WI38 (cell line): Measurements from ENCODE around the gene GC.
A peak's percentile ranks its signal among the peaks of the same experiment; 100 is the strongest.
"Not testable (repeated sequence)": the region's sequence is repeated elsewhere in the genome, so short reads cannot be mapped to it uniquely, and the experiment has no call there.

Experiments used
- H3K4me3 ChIP-seq: 2 replicates; pipeline ENCODE4 v1.5.1; 2011; ENCODE audit warnings: low read depth, mild to moderate bottlenecking, control low read depth, low read length
- TF ChIP-seq, protein P1 (sequence below): IDR thresholded peaks from 2 replicates; pipeline ENCODE4 v1.5.1; 2012; ENCODE audit warnings: low read depth, mild to moderate bottlenecking, control low read depth, low read length

GC gene

DNA sequence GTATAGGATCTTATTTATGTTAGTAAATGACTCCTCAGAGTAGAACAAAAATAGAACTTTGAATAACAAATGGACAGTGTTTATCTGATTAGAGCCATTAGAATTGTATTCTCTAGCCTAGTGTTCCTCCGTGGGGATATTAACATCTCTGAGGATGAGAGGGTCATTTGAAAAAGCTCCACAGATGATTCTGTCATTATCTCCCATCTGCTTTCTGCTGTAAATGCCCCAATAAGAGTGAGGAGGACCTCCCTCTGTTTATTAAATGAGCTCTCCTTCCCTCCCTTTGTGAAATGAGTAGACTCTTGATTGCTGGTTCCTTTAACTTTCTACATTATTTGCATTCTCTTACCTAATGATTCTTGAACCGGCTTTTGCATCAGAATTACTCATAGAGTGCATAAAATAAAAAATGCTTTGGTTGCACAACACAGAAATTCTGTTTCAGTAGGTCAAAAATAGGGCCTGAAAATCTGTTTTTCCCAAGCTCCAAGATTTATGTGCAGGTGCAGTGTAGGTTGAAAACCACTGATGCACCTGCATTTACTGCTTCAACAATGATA, 18.0 kb downstream of the GC start:
- TF ChIP-seq, protein P1, sequence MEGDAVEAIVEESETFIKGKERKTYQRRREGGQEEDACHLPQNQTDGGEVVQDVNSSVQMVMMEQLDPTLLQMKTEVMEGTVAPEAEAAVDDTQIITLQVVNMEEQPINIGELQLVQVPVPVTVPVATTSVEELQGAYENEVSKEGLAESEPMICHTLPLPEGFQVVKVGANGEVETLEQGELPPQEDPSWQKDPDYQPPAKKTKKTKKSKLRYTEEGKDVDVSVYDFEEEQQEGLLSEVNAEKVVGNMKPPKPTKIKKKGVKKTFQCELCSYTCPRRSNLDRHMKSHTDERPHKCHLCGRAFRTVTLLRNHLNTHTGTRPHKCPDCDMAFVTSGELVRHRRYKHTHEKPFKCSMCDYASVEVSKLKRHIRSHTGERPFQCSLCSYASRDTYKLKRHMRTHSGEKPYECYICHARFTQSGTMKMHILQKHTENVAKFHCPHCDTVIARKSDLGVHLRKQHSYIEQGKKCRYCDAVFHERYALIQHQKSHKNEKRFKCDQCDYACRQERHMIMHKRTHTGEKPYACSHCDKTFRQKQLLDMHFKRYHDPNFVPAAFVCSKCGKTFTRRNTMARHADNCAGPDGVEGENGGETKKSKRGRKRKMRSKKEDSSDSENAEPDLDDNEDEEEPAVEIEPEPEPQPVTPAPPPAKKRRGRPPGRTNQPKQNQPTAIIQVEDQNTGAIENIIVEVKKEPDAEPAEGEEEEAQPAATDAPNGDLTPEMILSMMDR, result no peak
- H3K4me3 ChIP-seq, result no peak overlapping the region

DNA sequence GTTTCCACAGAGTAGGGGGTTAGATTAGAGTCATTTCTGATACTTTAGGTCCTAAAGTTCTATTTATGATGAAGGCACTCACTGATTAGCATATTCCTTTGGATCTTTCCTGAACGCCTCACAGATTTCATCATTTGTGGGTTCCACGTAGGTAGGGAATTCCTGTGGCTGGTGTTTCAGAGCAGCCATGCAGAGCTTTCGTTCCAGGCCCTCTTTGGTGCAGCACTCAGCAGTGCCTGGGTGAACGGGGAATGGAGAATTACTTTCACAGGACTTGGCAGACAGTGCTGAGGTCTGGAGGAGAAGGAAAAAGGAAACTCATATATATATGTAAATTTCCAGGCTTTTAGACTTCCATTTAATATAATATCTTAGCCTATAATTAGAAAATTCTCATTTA, 18.5 kb downstream of the GC start:
- TF ChIP-seq, protein P1, result no peak

DNA sequence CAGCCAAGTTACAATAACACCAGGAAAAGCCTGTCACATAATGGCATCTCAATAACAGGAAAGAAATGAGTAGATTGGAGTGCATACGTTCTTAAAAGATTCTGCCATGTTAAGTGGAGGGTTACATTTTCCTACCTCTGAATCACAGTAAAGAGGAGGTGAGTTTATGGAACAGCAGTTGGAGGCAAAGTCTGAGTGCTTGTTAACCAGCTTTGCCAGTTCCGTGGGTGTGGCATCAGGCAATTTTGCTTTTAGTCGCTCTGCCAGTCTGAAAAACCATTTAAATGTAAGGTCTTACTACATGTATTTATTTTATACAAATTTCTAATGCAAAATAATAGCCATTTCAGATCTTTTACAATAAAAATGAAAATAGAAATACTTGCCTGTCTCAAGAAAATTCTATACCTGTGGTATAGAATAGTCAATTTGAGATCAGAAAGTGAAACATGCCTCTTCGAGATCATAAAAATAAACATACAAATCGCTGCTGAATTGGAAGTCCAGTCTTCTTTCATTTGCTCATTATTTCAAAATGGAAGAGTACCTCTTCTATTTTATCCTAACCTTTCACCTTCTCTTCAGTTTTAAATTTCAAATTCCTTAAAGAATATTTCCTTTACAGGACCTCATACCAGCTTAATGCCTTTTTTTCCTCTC, 31.4 kb downstream of the GC start:
- TF ChIP-seq, protein P1, result no peak
- peak overlapping the region; percentile 18; the same call in 1 of the 2 replicates for H3K4me3 ChIP-seq

More for the DNA sequence above, 18.5 kb downstream of the GC start:
- no peak overlapping the region for H3K4me3 ChIP-seq

DNA sequence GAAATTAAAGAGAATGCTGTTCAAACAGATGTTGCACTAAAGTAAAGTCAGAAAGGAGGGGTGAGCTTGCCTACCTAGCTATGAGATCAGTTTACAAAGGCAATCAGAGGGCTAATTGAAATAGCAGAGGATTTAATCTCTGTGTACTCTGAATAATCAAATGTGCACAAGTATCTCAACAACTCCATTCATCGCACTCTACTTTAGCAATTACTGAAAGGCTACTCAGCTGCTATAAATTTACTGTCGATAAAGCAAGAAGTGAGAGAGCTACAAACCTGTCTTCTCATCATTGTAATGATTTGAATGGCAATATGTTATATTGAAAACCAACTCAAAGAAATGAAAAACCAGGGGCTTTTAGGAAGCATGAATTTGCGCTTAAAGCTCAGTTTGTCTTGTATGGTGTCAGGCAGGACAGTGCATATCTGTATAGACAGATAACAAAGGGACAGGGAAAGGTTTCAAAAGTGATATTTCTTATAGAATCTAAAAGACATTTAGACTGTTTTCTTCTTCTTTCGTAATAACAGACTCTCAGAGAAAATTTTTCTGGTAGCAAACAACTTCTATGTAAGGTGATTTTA, 34.8 kb downstream of the GC start:
- TF ChIP-seq, protein P1, result no peak

DNA sequence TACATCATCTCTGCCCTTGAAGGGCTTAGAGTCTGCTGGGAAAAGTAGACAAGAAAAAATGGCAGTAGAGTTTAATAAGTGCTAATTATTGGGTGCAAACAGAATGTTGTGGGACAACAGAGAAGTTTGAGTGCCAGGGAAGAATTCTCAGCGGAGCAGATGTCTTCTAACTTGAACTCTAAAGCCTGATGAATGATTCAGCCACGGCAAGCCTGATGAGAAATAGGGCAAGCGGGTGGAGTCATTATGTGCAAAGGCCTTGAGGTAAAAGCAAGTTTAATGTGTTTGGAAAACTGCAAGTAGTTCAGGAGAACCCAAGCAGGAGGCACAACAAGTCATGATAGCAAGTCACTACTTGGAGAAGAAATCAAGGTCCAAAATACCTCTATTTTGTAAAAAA, 37.5 kb downstream of the GC start:
- H3K4me3 ChIP-seq, result no peak overlapping the region
- TF ChIP-seq, protein P1, result no peak

More for the DNA sequence above, 34.8 kb downstream of the GC start:
- no peak overlapping the region for H3K4me3 ChIP-seq

DNA sequence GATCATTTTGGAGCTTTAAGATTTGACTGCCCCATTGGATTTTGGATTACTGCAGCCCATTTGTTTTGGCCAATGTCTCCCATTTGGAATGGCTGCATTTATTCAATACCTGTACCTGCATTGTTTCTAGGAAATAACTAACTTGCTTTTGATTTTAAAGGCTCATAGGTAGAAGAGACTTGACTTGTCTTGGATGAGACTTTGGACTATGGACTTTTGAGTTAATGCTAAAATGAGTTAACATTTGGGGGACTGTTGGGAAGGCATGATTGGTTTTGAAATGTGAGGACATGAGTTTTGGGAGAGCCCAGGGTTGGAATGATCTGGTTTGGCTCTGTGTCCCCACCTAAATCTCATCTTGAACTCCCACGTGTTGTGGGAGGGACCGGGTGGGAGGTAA, 45.1 kb downstream of the GC start:
- not testable (repeated sequence) for H3K4me3 ChIP-seq

DNA sequence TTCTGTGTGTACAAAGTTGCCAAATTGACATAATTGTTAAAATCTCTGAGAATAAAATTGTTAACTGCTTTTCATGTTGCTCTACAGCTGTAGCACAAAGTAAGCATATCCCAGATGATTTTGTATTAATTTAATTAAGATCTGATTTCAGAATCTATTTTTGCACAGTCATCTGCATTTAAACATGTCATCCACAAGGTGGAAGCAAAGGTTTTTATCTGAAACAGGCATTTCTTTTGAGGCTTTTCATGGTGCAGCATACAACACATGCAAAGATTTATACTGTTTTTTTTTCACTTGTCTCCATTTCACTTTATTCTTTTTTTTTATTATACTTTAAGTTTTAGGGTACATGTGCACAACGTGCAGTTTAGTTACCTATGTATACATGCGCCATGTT, 51.2 kb downstream of the GC start:
- TF ChIP-seq, protein P1, result no peak; the same call in 1 of the 2 replicates
- no peak overlapping the region for H3K4me3 ChIP-seq
